Stimulated activated CD8-positive, alpha-beta memory T cell treated with anti-CD3 and anti-CD28 coated beads, Interleukin-15, amount 100 ng/mL, for 48 hours (primary cell): Measurements from ENCODE around the gene SLC35F3.
"Not testable (repeated sequence)": the region's sequence is repeated elsewhere in the genome, so short reads cannot be mapped to it uniquely, and the experiment has no call there.

Source experiments
- DNase-seq, 2 donors: peaks; one replicate each; pipeline ENCODE4 v3.0.0-alpha.2; 2020; ENCODE audit warnings: low read depth in 2 of 2

The SLC35F3 gene

GRCh38 chr1:234289538-234290305 is 385.2 kb downstream of the SLC35F3 start:
- DNase-seq, result no peak

- no peak for DNase-seq
These were observed 387.5 kb downstream of the SLC35F3 start for GRCh38 chr1:234292011-234292410.

- DNase-seq, result no peak
These were observed 388.1 kb downstream of the SLC35F3 start for GRCh38 chr1:234292548-234292947.

- DNase-seq, result no peak
These were observed 389.8 kb downstream of the SLC35F3 start for GRCh38 chr1:234294109-234294817.

GRCh38 chr1:234295068-234295467 is 390.6 kb downstream of the SLC35F3 start:
- DNase-seq, result no peak

GRCh38 chr1:234295626-234296025 is 391.1 kb downstream of the SLC35F3 start:
- DNase-seq, result no peak

- no peak for DNase-seq
These were observed 392.0 kb downstream of the SLC35F3 start for GRCh38 chr1:234296496-234296895.

- DNase-seq, result no peak
These were observed 393.2 kb downstream of the SLC35F3 start for GRCh38 chr1:234297668-234298067.

- DNase-seq, result no peak
These were observed 395.6 kb downstream of the SLC35F3 start for GRCh38 chr1:234300096-234300495.

GRCh38 chr1:234301663-234302062 is 397.2 kb downstream of the SLC35F3 start:
- not testable (repeated sequence) for DNase-seq

GRCh38 chr1:234302354-234302962 is 398.0 kb downstream of the SLC35F3 start:
- no peak for DNase-seq

GRCh38 chr1:234303231-234303630 is 398.8 kb downstream of the SLC35F3 start:
- DNase-seq, result no peak

- no peak for DNase-seq
These were observed 403.2 kb downstream of the SLC35F3 start for GRCh38 chr1:234307726-234308125.

- DNase-seq, result no peak
These were observed 404.7 kb downstream of the SLC35F3 start for GRCh38 chr1:234309243-234309597.

- DNase-seq, result peak; percentile 49
These were observed 405.4 kb downstream of the SLC35F3 start for GRCh38 chr1:234309598-234310459.

GRCh38 chr1:234310460-234310817 is 406.0 kb downstream of the SLC35F3 start:
- DNase-seq, result no peak

- DNase-seq, result no peak
These were observed 406.9 kb downstream of the SLC35F3 start for GRCh38 chr1:234311414-234311813.

- no peak for DNase-seq
These were observed 408.7 kb downstream of the SLC35F3 start for GRCh38 chr1:234313171-234313570.

- DNase-seq, result peak in 1 of 2 donors; percentile 15
These were observed 410.6 kb downstream of the SLC35F3 start for GRCh38 chr1:234315091-234315541.

GRCh38 chr1:234315588-234315987 is 411.1 kb downstream of the SLC35F3 start:
- DNase-seq, result no peak

GRCh38 chr1:234316486-234316885 is 412.0 kb downstream of the SLC35F3 start:
- DNase-seq, result no peak

- no peak for DNase-seq
These were observed 412.5 kb downstream of the SLC35F3 start for GRCh38 chr1:234316937-234317336.
